GM21447 (cell line): ENCODE data around the gene CAPG.

Source experiments
- ATAC-seq: cut with Tn5 transposase; IDR thresholded peaks from one replicate; pipeline ENCODE4 v1.9.1; 2021; ENCODE audit not compliant: unreplicated experiment

The CAPG gene

GRCh38 chr2:85438201-85439024, 28.2 kb upstream of the CAPG start:
- no peak for ATAC-seq

- ATAC-seq, result peak; percentile 80
Measured at GRCh38 chr2:85437488-85438200, 27.5 kb upstream of the CAPG start.

GRCh38 chr2:85436836-85437487, 26.8 kb upstream of the CAPG start:
- ATAC-seq, result peak; percentile 4

GRCh38 chr2:85435981-85436835, 26.0 kb upstream of the CAPG start:
- no peak for ATAC-seq

GRCh38 chr2:85435220-85435958, 25.2 kb upstream of the CAPG start:
- ATAC-seq, result no peak

- ATAC-seq, result no peak
Measured at GRCh38 chr2:85434696-85435095, 24.5 kb upstream of the CAPG start.

GRCh38 chr2:85433511-85434089, 23.4 kb upstream of the CAPG start:
- ATAC-seq, result no peak

GRCh38 chr2:85431570-85432205, 21.5 kb upstream of the CAPG start:
- no peak for ATAC-seq

- ATAC-seq, result no peak
Measured at GRCh38 chr2:85430752-85431569, 20.8 kb upstream of the CAPG start.

- ATAC-seq, result no peak
Measured at GRCh38 chr2:85429924-85430289, 19.7 kb upstream of the CAPG start.

GRCh38 chr2:85429213-85429923, 19.2 kb upstream of the CAPG start:
- no peak for ATAC-seq

- no peak for ATAC-seq
Measured at GRCh38 chr2:85428343-85428881, 18.2 kb upstream of the CAPG start.

- ATAC-seq, result no peak
Measured at GRCh38 chr2:85427300-85427835, 17.2 kb upstream of the CAPG start.

GRCh38 chr2:85425588-85425987, 15.4 kb upstream of the CAPG start:
- no peak for ATAC-seq

- no peak for ATAC-seq
Measured at GRCh38 chr2:85423525-85423924, 13.4 kb upstream of the CAPG start.

GRCh38 chr2:85422072-85422457, 11.9 kb upstream of the CAPG start:
- ATAC-seq, result no peak

- no peak for ATAC-seq
Measured at GRCh38 chr2:85421260-85422071, 11.3 kb upstream of the CAPG start.
